GM12864 (cell line): Measurements from ENCODE around the gene MAD2L1.

Experiments used
- DNase-seq: peaks from one replicate; pipeline ENCODE4 v3.0.0-alpha.2; 2011; ENCODE audit warnings: low read depth
- H3K4me3 ChIP-seq: 2 replicates; pipeline ENCODE4 v1.5.1; 2011; ENCODE audit warnings: mild to moderate bottlenecking, low read depth, low read length, control low read depth
- TF ChIP-seq, protein P1 (sequence below): IDR thresholded peaks from 2 replicates; pipeline ENCODE4 v1.5.1; 2011; ENCODE audit warnings: low read depth, mild to moderate bottlenecking, moderate library complexity, low read length, control low read depth, inconsistent platforms; ENCODE audit errors: missing control alignments

The MAD2L1 gene

DNA sequence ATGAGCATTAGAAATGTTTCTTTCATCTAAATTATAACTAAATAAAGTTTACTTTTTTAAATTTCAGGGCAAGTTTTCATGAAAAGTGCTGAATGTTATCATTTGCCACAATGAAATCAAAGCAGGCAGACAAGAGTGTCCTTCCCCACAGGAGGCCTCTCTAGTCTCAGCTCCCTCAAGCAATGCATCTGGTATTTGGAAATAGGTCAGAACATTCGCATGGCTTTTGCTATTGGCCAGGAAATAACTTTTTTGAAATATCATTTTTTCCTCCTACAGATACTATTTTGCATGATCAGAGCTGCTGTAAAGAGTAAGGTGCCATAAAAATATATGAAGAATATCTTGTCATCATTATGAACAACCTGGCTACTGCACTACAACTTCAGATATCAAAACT, 41.1 kb downstream of the MAD2L1 start:
- DNase-seq, result no peak
- TF ChIP-seq, protein P1, sequence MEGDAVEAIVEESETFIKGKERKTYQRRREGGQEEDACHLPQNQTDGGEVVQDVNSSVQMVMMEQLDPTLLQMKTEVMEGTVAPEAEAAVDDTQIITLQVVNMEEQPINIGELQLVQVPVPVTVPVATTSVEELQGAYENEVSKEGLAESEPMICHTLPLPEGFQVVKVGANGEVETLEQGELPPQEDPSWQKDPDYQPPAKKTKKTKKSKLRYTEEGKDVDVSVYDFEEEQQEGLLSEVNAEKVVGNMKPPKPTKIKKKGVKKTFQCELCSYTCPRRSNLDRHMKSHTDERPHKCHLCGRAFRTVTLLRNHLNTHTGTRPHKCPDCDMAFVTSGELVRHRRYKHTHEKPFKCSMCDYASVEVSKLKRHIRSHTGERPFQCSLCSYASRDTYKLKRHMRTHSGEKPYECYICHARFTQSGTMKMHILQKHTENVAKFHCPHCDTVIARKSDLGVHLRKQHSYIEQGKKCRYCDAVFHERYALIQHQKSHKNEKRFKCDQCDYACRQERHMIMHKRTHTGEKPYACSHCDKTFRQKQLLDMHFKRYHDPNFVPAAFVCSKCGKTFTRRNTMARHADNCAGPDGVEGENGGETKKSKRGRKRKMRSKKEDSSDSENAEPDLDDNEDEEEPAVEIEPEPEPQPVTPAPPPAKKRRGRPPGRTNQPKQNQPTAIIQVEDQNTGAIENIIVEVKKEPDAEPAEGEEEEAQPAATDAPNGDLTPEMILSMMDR, result no peak
- no peak overlapping the region for H3K4me3 ChIP-seq

DNA sequence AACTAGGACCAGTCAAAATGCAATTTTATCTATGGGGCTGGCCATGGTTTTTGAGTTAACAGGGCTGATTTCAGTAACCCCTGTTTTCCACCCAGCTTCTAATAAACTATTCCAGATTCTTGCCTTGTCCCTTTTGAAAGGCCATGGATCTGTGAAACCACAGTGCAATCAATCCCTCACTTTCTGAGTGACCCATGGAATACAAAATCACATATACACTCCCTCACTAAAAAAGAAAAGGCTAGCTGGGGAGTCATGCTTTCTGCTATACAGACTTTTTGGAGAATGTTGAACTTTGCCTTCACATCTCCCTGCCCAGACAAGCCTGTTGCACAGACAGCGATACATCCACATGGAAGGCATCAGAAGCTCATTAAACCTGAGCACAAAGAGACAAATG, 47.9 kb downstream of the MAD2L1 start:
- DNase-seq, result no peak
- TF ChIP-seq, protein P1, result no peak
- no peak overlapping the region for H3K4me3 ChIP-seq

DNA sequence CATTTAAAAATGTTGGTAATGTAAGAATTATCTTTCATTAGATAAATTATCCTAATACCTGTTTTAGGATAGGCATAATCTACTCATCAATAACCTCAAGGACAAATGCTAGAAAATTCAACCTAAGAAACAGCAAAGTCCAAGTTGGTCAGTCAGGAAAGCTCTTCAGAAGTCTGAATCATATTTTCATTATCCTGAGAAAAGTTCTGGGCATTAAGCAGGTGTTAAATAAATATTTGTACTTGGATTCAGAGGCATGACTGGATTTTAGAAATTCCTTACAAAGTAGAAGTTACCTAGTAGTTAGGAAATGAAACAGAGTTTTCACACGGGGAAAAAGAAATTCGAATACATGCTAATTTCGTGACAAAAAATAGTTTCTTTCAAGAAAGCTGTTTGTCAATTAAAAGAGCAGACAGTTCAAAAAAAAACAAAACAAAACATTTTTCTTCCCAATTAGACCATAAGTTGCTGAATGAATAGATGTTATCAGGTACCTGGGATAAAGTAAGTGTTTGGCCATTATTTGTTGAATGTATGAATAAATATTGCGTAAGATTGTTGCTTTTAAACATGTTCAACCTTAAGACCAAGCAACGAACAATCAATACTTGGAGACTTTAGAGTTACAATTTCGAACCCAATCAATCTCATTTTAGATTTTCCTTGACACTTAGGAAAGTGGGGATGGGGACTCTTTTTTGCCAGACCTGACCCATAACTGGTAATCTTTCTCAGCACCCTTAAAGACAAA, 48.5 kb downstream of the MAD2L1 start:
- H3K4me3 ChIP-seq, result no peak overlapping the region
- TF ChIP-seq, protein P1, result no peak
- no peak for DNase-seq

DNA sequence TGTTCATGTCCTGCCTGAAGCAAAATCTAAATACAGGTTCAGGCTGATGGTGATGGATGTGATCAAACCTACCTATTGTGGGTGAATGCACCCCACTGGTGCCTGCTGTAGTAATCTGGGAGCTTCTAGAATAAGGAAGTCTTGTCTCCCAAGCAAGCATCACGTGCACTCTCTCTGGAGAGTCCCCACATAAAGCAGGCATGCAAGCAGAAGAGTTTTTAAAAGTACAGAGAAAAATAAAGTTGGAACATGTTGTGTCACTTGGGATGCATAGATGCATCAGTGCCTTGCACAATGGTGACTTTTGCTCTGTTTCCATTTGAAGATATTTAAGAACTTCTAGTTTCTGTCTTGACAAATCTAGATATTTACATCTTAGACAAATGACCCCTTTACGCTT, 54.9 kb downstream of the MAD2L1 start:
- H3K4me3 ChIP-seq, result no peak overlapping the region
- no peak for DNase-seq

DNA sequence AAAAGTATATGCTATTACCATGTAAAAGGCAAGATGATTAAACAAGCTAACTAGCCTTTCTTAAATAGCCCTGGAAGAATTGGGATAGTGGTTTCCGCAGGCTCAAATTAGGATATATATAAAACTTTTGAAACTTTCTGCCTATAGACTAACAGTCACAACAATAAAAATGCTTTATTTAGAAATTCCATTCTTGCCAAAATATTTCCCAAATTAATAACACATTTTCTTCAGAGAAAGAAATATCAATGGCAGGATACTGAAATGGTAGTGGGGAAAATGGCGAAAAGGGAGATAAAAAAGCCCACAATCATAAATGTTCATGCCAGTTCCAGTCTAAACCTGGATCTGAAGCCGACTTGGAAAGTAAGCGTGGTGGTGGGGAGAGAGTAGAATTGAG, 56.0 kb downstream of the MAD2L1 start:
- no peak for DNase-seq
- no peak overlapping the region for H3K4me3 ChIP-seq
- TF ChIP-seq, protein P1, result no peak

More for the DNA sequence above, 54.9 kb downstream of the MAD2L1 start:
- TF ChIP-seq, protein P1, result no peak

DNA sequence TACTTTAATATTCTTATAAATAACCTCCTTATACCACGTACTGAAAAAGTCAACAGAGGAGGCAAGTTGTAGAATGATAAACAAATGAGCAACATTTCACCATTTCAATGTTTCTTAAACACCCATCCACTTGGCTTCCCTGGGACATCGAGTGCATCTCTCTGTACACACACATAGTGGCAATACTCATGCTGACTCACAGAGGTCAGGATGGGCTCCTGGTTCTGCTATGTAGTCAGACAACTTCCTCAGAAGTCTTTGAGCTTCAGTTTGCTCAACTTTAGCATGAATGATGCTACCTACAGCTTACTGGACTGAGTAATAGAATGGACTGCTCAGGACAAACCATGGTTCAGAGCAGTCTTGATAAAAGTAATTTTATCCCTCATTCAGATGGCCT, 56.9 kb downstream of the MAD2L1 start:
- H3K4me3 ChIP-seq, result no peak overlapping the region
- TF ChIP-seq, protein P1, result no peak
- DNase-seq, result no peak

DNA sequence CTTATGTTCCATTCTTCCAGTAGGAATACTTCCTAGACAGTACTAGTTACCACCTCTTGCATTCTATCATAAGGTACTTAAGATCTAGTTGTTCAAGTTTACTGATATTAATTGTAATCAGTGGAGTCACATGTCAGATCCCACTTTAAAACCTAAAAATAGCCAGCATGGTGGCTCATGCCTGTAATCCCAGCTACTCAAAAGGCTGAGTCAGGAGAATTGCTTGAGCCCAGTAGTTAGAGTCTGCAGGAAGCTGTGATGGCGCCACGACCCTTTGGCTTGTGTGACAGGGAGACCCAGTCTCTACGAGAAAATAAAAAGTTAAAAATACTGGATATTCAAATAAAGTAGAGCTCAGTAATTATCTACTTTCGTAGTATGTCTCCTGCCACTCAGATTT, 57.7 kb downstream of the MAD2L1 start:
- no peak overlapping the region for H3K4me3 ChIP-seq
- TF ChIP-seq, protein P1, result no peak

More for the DNA sequence above, 57.7 kb downstream of the MAD2L1 start:
- no peak for DNase-seq
